Activated CD4-positive, alpha-beta T cell treated with anti-CD3 and anti-CD28 coated beads, Interleukin-2, amount 50 U/mL, for 24 hours (primary cell): ENCODE results near the gene EDNRB.
"Not testable (repeated sequence)": the region's sequence is repeated elsewhere in the genome, so short reads cannot be mapped to it uniquely, and the experiment has no call there.

Experiments
- DNase-seq, 2 donors: peaks; one replicate each; pipeline ENCODE4 v3.0.0-alpha.2; 2020; ENCODE audit warnings: low read depth in 1 of 2, low spot score in 1 of 2

Gene EDNRB

DNA sequence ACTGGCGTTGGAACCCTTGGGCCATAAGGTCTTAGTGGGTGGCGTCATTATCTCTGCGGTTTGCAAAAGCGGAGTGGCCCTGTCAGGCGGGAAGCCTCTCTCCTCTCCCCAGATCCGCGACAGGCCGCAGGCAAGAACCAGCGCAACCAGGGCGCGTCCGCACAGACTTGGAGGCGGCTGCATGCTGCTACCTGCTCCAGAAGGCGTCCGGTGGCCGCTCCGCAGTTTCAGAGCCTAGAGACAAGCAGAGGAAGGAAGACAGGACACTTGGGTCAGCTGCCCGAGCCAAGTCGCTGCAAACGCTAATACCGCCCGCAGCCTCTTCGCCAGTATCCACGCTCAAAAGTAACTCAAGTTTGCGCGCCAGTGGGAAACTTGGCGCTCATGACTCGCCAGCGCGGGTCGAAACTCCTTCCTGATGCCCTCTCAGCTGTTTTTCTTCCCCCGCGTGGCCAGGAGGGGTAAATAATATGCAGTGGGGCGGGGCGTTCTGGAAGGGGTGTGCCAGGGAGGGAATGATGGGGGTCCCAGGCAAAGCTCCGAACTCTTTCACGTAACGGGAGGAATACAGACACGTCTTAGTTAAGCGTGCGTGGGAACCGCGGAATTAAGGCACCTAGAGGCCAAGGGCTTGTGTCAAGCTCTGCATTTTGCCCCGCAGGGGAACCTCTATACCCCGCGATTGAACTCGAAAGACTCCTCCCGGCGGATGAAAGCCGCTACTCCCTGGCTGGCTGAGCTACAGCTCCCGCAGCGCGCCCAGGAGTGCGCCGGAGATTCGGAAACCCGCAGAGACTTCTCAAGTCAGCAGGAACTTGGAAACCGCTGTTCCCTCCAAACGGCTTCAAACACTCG lies at the start of gene EDNRB:
TSS of gene EDNRB (minus strand) at position 441 of the 855 bp plus-strand sequence. CDS start at position 183, 258 bp downstream.
- no peak for DNase-seq

DNA sequence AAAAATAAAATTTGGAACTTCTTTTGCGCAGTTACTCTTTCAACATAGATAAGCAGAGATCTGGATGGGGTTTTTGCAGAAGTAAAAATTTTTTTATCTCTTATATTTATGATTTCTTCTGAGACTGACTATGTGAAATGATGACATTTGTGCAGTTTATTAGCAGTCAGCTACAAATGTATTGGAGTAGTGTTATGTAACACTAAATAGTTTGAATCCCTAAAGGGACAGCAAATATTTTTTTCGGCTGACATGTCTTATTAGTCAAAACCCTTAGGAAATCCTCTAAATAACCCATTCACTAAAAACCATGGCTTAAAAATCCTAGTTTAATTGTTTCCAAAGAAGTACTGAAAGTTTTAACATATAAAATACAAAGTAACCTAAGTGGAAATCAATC lies 48.0 kb upstream of the EDNRB start:
- no peak for DNase-seq

DNA sequence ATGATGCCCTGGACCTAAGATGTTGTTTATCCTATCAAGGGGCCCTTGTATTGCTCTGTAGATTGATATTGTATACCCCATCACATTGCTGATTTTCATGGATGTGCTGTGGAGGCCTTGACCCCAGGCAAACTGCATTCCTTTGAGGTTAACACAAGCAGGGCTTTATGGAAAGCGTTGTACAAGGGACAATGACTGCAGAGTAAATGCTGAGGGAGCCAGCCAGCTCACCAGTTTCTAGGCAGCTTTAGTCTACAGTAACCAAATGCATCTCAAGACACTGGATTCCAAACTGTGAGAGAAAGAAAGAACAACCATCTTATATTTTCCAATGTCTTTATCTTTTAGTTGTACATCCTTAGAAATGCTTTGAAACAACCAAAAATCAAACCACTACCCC lies 34.1 kb upstream of the EDNRB start:
- no peak for DNase-seq

DNA sequence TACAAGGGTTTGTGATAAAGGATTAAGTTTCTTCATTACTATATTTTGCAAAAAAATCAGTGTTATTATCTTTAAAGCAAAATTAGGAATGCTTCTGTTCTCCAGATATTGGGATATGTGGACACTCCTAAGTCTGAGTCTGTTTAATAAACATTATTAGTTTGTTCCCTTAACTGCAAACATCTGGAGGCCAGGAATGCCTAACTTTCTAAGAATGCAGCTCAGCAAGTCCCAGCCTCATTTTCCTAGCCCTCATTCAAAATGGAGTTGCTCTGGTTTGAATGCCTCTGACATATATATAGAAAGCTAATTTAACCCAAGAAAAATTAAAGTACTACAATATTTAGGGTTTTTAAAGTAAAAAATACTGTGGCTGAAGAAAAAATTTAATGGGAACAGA lies 33.6 kb upstream of the EDNRB start:
- no peak for DNase-seq

DNA sequence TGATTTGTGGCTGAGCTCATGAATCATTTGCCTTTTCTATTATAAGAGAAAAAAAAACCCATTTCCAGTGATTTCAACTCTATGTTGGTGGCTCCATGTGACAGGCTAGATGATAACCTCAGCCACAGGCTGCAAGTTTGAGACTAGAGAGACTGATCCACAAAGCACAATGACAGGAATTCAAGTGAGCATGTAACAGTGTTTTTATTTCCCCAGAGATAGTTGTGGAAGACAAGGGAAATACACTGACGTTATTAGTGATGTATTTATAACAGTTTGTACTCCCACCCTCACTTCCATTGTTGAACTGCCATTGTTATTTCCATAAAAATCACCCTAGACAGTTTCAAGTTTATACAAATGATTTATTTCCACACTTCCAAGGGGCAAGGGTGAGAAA lies 27.9 kb upstream of the EDNRB start:
- DNase-seq, result no peak

DNA sequence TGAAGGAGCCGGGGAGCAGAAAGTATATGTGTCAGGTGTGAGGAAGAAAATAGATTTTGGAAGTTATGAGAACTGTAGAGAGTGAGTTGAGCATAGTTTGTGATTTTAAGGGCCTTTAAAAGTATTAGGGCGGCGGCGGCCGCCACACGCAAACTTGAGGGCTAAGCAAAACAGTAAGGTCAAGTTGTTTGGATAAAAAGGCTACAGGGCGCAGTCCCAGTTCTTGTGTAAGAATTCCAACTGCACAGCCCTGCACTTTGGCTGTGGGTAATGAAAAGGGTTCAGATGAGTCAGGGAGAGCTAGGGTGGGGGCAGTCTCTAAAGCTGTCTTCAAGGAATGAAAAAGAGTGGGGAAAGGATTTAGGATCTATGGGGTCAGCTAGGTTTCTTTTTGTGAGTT lies 16.4 kb upstream of the EDNRB start:
- not testable (repeated sequence) for DNase-seq

DNA sequence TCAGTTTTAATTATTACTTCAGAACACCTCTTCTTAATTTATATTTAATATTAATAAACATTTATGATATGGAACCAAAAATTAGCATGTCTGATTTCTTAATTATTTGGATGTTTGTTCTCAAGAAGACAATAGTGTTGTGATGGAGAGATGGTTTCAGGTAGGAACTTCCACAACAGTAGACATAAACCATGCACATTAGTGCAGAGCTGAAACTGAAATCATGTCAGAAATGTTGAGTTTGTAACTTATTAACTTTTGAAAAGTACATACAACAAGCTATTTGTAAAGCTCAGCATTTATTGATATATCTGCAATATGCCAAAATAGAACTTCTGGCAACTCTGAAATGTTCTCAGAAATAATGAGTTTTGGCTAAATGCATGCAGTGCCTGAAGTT lies 11.8 kb upstream of the EDNRB start:
- DNase-seq, result no peak

DNA sequence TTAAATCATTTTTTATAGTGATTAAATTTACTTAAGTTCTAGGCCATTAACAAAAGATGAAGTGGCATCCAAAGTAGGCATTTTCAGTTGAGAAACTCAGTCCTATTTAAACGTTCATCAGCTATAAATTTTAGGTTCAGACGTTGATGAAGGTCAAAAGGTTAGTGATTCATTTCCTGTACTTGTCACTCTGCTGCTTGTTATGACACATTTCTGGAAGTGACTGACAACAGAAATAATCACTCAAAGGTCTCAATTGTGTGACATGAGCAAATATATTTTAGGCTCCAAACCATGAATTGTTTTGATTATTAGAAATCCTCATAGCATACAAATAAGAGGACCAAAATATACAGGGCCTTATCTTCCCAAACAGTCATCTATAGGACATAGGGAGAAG lies 10.3 kb upstream of the EDNRB start:
- no peak for DNase-seq

DNA sequence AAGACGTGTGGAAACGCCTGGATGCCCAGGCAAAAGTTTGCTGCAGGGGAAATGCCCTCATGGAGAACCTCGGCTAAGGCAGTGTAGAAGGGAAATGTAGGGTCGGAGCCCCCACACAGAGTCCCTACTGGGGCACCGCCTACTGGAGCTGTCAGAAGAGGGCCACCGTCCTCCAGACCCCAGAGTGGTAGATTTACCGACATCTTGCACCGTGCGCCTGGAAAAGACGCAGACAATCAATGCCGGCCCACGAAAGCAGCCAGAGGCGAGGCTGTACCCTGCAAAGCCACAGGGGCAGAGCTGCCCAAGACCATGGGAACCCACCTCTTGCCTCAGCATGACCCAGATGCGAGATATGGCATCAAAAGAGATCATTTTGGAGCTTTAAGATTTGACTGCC lies 7.0 kb upstream of the EDNRB start:
- no peak for DNase-seq

DNA sequence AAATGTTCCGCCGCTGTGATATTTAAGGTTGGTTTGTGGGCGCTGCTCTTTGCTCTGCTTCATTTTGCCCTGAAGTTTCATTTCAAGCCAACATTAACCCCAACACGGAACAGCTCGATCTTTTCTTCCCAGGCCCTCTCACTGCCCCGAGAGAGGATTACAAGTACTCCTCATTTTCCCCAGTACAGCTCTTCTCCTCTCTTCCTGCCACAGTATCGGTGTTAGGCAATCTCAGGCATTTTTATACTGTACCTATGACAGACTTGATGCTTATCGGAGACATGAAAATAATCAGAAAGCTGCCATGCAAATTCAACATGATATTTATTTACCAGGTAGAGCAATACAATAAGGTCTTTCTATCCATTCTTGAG lies 1.3 kb upstream of the EDNRB start:
- no peak for DNase-seq

DNA sequence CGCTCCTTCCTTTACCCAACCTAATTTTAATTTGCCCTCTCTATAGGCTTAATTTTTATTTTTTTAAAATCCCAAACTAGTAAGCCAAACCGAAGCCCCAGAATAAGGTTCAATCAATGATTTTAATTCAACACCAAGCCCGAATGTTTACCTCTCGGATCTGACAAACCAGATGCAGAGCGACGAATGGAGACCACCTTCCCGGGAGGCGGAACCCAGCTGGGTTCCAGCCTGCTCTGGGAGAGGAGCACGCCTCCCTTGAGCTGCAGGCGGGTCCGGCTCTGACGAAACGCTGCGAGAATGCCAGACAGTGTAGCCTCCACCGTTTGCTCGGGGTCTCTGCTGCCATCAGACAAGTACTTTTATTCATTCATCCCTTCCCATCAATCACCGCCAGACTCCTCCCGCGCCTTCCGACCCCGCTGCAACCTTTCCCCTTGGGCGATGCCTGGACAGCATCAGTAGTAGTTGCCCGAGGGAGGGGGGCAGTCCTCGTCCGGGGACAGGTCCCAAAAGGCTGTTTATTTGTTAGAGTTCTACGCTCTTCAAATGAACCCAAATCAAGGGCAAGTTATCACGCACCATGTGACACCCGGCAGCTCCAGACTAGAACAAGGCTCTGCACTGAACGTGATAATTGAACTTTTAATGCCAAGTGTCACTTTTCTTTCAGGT lies 752 bp upstream of the EDNRB start:
- DNase-seq, result no peak

DNA sequence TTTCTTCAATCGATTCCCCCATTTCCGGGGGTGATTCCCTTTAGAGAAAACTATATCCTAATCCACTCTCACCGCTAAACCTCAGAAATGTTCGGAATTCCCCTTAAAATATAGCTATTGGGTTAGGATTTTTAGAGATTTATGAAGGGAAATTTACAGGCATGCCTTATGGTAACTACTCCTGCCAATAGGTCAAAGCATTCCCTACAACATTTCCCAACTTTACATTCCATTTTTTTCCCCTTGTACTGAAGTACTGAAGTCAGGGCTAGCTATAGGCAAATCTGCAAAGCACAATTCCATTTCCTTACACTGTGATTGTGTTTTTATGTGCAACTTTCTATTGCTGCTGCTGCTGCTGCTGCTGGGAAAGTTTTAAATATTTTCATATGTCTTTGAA lies 2.1 kb downstream of the EDNRB start:
- DNase-seq, result no peak

DNA sequence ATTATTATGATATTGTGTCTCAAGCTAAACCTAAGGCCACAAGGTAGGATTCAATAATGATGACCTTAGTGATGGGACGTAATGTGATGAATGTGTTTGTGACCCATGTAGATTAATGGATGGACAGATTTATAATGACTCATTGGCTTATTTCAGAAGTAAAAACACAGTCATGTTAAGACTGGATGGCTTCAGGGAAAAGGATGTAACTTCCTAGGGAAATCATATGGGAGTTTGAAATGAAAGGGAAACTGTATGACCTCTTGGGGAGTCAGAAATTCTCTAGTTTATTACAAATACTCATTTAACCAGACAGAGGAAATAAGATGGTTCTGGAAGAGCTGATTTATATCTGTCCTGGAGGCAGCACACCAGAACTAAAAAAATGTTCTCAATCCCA lies 2.9 kb downstream of the EDNRB start:
- DNase-seq, result no peak

DNA sequence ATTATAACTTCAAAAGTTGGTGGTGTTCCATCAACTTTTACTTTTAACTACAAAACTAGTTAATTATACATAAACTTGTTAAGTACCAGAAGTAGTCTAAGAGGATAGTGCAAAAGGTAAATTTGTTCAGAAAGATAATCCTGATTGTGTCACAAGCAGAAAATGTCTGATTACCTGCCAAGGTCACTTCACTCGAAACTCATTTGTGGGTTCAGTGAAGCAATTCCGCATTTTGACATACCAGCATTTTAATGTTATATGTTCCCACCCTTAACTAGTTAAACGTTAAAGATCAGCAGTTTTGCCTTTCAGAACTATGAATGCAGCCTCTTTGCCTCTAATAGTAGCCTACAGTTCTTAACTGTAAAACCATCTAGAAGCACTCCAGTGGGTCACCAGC lies 5.6 kb downstream of the EDNRB start:
- DNase-seq, result no peak

DNA sequence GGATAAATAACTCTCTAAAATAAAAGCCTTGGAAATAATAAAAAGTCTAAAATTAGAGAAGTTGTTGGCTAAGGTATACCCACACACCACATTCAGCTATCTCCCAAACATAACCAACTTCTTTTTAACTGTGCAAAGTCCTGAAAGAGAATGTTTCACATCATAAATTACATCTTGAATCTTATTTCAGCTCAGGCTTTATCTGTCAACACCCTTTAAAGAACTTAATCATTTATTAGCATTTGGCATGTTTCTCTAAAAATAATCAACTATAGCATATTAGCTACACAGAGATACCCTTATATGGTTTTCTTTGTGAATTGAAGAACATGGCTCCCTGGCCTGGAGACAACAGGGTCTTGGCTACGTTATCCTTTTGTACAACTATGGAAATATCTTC lies 6.9 kb downstream of the EDNRB start:
- DNase-seq, result no peak

DNA sequence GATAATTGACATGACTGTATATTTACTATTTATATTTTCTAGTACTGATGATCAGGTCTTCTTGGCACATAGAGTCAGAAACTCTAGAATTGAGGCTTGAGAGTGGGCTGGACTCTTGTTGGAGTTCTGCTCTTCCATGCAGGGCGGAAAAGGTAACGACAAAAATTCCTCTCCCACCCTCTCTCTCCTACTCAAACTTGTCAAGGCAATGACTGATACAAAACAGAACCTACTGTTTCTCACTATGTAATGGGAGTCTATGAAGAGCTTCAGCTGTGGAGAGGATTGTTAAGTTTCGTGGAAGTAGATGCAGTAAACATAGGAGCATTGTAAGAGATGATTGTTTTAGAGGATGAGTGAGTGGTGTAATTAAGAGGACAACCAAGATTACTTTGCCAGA lies 8.8 kb downstream of the EDNRB start:
- no peak for DNase-seq

DNA sequence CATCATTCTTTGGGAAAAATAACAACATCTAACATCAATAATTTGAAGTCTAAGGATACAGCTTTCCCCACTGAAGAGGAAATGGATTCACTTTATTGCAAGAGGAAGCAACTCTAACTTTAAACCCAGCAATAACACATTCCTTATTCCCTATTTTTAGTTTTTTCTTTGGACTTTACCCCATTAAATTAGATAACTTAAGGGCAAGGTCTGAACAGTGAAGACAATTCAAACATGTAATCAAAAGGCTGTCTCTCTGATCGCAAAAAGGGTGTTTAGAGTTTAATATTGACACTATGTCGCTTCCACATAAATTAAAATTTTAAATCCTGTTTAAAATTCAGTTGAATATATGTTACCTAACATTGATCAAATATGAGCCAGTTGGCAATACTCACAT lies 10.1 kb downstream of the EDNRB start:
- DNase-seq, result no peak

DNA sequence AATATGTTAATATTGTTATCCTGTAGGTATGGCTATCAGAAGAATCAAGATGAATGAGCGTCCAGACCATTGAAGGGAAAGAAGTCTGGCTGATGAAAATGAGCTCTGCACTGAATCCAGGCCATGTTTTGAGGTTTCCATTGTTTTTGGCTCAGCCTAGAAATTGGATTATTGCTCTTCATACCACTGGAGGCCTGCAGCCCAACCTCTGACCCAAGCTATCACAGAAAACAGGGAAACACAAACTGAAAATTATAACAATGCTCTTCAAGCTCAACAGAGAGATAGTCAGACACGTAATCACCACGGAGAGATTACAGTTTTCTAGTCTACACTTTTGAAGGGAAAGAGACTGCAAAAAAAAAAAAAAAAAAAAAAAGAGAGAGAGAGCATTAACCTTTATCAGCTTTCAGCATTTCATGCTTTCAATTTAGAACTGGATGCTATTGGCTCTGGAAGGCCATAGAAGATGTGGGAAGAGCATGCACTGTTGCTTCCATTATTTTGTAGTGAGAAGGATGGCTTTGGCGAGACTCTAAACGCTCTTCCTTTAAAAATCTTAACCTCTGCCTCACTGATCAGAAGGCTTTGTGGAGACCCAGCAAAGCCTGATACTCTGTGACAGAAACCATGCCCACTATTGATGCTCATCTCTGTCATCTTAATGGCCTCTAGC lies 10.8 kb downstream of the EDNRB start:
- DNase-seq, result no peak

DNA sequence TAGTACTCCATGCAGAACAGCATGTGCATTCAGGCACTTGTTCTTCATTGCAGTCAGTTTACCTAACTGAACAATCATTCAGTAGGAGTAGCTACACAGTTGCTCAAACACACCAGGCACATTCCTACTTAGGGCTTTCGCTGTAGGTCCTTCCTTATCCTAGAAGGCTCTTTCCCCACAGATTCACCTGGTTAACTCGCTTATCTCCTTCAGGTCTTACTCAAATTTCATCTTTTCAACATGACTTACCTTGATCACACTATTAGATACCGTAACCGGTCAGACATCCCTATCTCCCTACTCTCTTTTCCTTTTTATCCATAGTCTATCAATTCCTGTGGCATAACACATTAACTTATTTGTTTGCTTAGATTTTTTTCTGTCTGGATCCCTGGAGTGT lies 14.6 kb downstream of the EDNRB start:
- DNase-seq, result no peak

DNA sequence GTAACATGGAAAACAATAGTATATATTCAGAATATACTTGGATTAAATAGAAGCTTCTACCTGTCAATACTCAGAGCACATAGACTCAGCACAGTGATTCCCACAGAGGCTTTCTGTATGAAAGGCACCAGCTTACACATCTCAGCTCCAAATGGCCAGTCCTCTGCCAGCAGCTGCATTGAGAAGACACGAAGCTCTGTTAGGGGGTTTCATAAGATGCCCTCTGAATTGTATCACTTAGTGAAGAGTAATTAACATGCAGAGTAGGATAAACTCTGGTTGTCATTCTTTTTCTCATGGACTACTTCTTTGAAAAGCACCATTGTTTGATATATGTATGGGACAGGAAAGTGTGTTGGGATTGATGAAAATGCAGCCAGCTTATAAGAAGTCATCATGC lies 15.2 kb downstream of the EDNRB start:
- no peak for DNase-seq

DNA sequence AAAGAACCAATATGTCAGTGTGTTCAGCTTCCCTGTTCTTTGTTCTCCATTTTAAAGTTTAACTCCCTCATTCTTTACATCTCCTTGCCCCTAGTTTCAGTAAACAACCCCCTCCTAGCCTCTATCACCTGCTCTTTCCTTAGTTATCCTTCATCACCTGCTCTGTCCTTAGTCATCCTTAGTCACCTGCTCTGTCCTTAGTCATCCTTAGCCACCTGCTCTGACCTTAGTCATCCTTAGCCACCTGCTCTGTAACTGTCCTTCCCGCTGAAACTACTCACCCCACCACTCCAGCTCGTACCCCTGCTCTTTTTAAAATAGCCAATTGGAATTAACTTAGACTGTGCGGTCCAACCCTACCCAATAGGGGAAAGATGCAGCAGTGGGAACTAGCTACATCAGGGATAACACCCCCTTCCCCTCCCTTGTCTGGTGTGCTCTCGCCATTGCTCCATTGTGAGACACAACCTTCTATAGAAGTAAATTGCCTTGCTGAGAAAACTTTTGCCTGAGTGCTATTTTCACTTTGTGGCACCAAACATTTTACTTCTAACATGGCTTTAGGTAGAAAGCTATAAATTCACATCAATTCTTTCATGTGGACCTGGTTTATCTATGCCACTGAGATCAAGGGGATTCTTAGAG lies 16.2 kb downstream of the EDNRB start:
- no peak for DNase-seq

DNA sequence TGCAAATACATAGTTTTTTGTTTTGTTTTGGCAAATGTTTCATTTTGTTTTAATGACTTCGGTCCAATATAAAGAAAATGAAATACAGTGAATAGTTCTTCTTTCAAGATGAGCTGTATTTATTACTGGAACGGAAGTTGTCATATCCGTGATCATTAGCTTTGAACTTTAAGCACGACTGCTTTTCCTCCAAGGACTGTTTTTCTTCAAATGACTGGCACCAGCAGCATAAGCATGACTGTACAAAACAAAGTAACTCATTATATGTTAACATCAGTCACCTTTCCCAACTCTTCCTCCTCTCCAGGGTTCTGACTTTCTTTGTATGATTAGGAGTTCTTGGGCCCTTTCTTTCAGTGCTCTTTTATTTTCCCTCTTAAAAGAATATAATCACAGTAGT lies 20.5 kb downstream of the EDNRB start:
- DNase-seq, result no peak
